ENCODE results near the gene ADGRG6. TPM values are rescaled to one million over a fixed set of nuclear protein-coding genes. Genes with fewer than 3 reads are reported as not detected.

ADGRG6 gene
- total RNA-seq, 4 donors from 2014 or later = 1.5 to 6.0 (median 3.2) TPM

- Histone ChIP-seq H3K4me3 (no peak overlapping the region), H3K36me3 (no peaks in the 10 kb centered on the region), H3K27me3 (no peaks in the 10 kb centered on the region), H3K9me3 (no peaks in the 10 kb centered on the region), H3K4me1 (no peaks in the 10 kb centered on the region), H3K27ac (no peak overlapping the region)
- ATAC-seq (no peak), DNase-seq (no peak)
- TF ChIP-seq CTCF (IDR thresholded peaks at IDR 0.05 in 4 of 5, conservative IDR thresholded peaks at IDR 0.05 in 1 of 5) = no peak
- no peak for TF ChIP-seq POLR2A (IDR thresholded peaks at IDR 0.05)
- in situ Hi-C loops (cut with MboI; ENCODE audit: low sequenced_read_pairs in 4 of 4) = no loop called here
- intact Hi-C loops (cut with DNase I; ENCODE audit: low total_unique reads) = no loop called here
Measured at GRCh38 chr6:142367501-142368018, 65.8 kb downstream of the ADGRG6 start.

GRCh38 chr6:142369266-142369665, 67.5 kb downstream of the ADGRG6 start:
- H3K36me3 ChIP-seq = no peaks in the 10 kb centered on the region
- H3K4me3 ChIP-seq = no peak overlapping the region
- no peak for TF ChIP-seq POLR2A (IDR thresholded peaks at IDR 0.05)
- no peak for TF ChIP-seq CTCF (IDR thresholded peaks at IDR 0.05 in 4 of 5, conservative IDR thresholded peaks at IDR 0.05 in 1 of 5)
- in situ Hi-C loops (cut with MboI; ENCODE audit: low sequenced_read_pairs in 4 of 4) = no loop called here
- no peak for ATAC-seq
- no peaks in the 10 kb centered on the region for H3K27me3 ChIP-seq
- H3K27ac ChIP-seq = no peak overlapping the region
- H3K9me3 ChIP-seq = no peaks in the 10 kb centered on the region
- no peaks in the 10 kb centered on the region for H3K4me1 ChIP-seq
- intact Hi-C loops (cut with DNase I; ENCODE audit: low total_unique reads) = no loop called here
- DNase-seq = no peak

- no peak for TF ChIP-seq CTCF (IDR thresholded peaks at IDR 0.05 in 4 of 5, conservative IDR thresholded peaks at IDR 0.05 in 1 of 5)
- no peak for TF ChIP-seq POLR2A (IDR thresholded peaks at IDR 0.05)
- in situ Hi-C loops (cut with MboI; ENCODE audit: low sequenced_read_pairs in 4 of 4) (no loop called here), intact Hi-C loops (cut with DNase I; ENCODE audit: low total_unique reads) (no loop called here)
- Histone ChIP-seq H3K36me3 (no peaks in the 10 kb centered on the region), H3K4me1 (no peaks in the 10 kb centered on the region), H3K9me3 (no peaks in the 10 kb centered on the region), H3K4me3 (no peak overlapping the region), H3K27me3 (no peaks in the 10 kb centered on the region), H3K27ac (no peak overlapping the region)
- ATAC-seq = no peak
- no peak for DNase-seq
Measured at GRCh38 chr6:142372348-142372747, 70.5 kb downstream of the ADGRG6 start.

GRCh38 chr6:142373268-142374090, 71.7 kb downstream of the ADGRG6 start:
- no peaks in the 10 kb centered on the region for H3K9me3 ChIP-seq
- no peaks in the 10 kb centered on the region for H3K4me1 ChIP-seq
- no peaks in the 10 kb centered on the region for H3K36me3 ChIP-seq
- DNase-seq (no peak), ATAC-seq (no peak)
- no peak overlapping the region for H3K27ac ChIP-seq
- intact Hi-C loops (cut with DNase I; ENCODE audit: low total_unique reads) (no loop called here), in situ Hi-C loops (cut with MboI; ENCODE audit: low sequenced_read_pairs in 4 of 4) (no loop called here)
- no peaks in the 10 kb centered on the region for H3K27me3 ChIP-seq
- no peak for TF ChIP-seq CTCF (IDR thresholded peaks at IDR 0.05 in 4 of 5, conservative IDR thresholded peaks at IDR 0.05 in 1 of 5)
- TF ChIP-seq POLR2A (IDR thresholded peaks at IDR 0.05) = no peak
- H3K4me3 ChIP-seq = no peak overlapping the region
